Panc1 (cell line): ENCODE results near the gene KLHDC3. TPM values are rescaled to one million over a fixed set of nuclear protein-coding genes. Genes with fewer than 3 reads are reported as not detected.

Experiments
- ATAC-seq: fragments of 200-7000 bp; cut with Tn5 transposase; 2 replicates; pipeline ENCODE4 v1.9.1; 2020; ENCODE audit warnings: mild to moderate bottlenecking, moderate library complexity
- BruUV-seq: library from RNA; stranded (reverse); fragments of 400-500 nt; replicated peaks from 2 replicates; lab custom pipeline; 2021; lab: Mats Ljungman, UMichigan
- CTCF ChIA-PET: fragments of 300-600 bp; sonication (Branson Sonifier 250); formaldehyde crosslinking; loops from one replicate; lab custom pipeline; 2022; ENCODE audit warnings: antibody characterized with exemption; lab: Charles Lee
- POLR2A ChIA-PET: fragments of 300-600 bp; sonication (Branson Sonifier 250); formaldehyde crosslinking; loops from one replicate; lab custom pipeline; 2022; ENCODE audit warnings: antibody characterized with exemption; lab: Charles Lee
- DNase-seq: peaks from one replicate; pipeline ENCODE4 v3.0.0-alpha.2; 2010; ENCODE audit warnings: low read depth, low spot score
- H3K27ac ChIP-seq: 2 replicates; pipeline ENCODE4 v1.5.1; 2011; ENCODE audit warnings: mild to moderate bottlenecking, low read length, inconsistent platforms
- H3K27me3 ChIP-seq: fragments of 200-500 bp; sonication (Bioruptor generic); 2 replicates; pipeline ENCODE4 v1.6.0; 2014; ENCODE audit warnings: low read length, inconsistent platforms; ENCODE audit not compliant: control insufficient read depth, insufficient read depth
- H3K36me3 ChIP-seq: fragments of 200-500 bp; sonication (Bioruptor generic); 2 replicates; pipeline ENCODE4 v1.5.1; 2014; ENCODE audit warnings: inconsistent platforms, mild to moderate bottlenecking, low read length, moderate library complexity; ENCODE audit not compliant: control insufficient read depth, insufficient read depth
- H3K4me1 ChIP-seq: 2 replicates; pipeline ENCODE4 v1.5.1; 2011; ENCODE audit warnings: inconsistent platforms, mild to moderate bottlenecking, low read length, moderate library complexity; ENCODE audit not compliant: control insufficient read depth, insufficient read depth
- H3K4me3 ChIP-seq, 2 experiments: 2 replicates each; pipeline ENCODE4 v1.5.1; 2011 to 2012; ENCODE audit warnings: low read depth in 2 of 2, low read length in 2 of 2, mild to moderate bottlenecking in 2 of 2, inconsistent platforms in 1 of 2, moderate library complexity in 1 of 2
- H3K9me3 ChIP-seq: fragments of 200-500 bp; sonication (Bioruptor generic); 2 replicates; pipeline ENCODE4 v1.5.1; 2014; ENCODE audit warnings: low read depth, mild to moderate bottlenecking, inconsistent platforms, low read length, moderate library complexity; ENCODE audit not compliant: control insufficient read depth, insufficient read depth
- CTCF ChIP-seq: fragments of 450-650 bp; IDR thresholded peaks from 2 replicates; pipeline ENCODE4 v1.5.1; 2017; ENCODE audit warnings: mild to moderate bottlenecking
- POLR2AphosphoS5 ChIP-seq: IDR thresholded peaks from 2 replicates; pipeline ENCODE4 v1.6.1; 2012; ENCODE audit warnings: mild to moderate bottlenecking, low read depth, low read length, moderate library complexity
- REST ChIP-seq, 2 experiments: IDR thresholded peaks; 2 replicates each; pipeline ENCODE4 v1.6.1; 2011 to 2012; ENCODE audit warnings: low read depth in 2 of 2, control low read depth in 1 of 2, low read length in 1 of 2, mild to moderate bottlenecking in 1 of 2, moderate library complexity in 1 of 2; ENCODE audit not compliant: insufficient read depth in 1 of 2
- SIN3A ChIP-seq: IDR thresholded peaks from 2 replicates; pipeline ENCODE4 v1.6.1; 2012; ENCODE audit warnings: low read depth, mild to moderate bottlenecking, low read length, moderate library complexity, borderline replicate concordance; ENCODE audit not compliant: insufficient read depth
- TCF7L2 ChIP-seq: IDR thresholded peaks from 2 replicates; pipeline ENCODE4 v1.6.1; 2011; ENCODE audit warnings: mild to moderate bottlenecking, low read depth, low read length, inconsistent platforms
- in situ Hi-C: cut with HindIII; loops from 2 replicates; pipeline ENCODE4 v1.10.0; 2016; ENCODE audit warnings: low sequenced_read_pairs, low pct_unique_long_range_greater_than_20kb
- intact Hi-C: fragments of 100-400 bp; cut with micrococcal nuclease; formaldehyde crosslinking; loops from one replicate; pipeline ENCODE4 v1.10.0; 2022; ENCODE audit not compliant: unreplicated experiment
- total RNA-seq: library from RNA; stranded (reverse); gene quantifications from one replicate; pipeline ENCODE4 v1.2.1, GENCODE V29; 2021; ENCODE audit not compliant: unreplicated experiment

Gene KLHDC3
- total RNA-seq, 1 experiment from 2014 or later, result 60.9 TPM

DNA sequence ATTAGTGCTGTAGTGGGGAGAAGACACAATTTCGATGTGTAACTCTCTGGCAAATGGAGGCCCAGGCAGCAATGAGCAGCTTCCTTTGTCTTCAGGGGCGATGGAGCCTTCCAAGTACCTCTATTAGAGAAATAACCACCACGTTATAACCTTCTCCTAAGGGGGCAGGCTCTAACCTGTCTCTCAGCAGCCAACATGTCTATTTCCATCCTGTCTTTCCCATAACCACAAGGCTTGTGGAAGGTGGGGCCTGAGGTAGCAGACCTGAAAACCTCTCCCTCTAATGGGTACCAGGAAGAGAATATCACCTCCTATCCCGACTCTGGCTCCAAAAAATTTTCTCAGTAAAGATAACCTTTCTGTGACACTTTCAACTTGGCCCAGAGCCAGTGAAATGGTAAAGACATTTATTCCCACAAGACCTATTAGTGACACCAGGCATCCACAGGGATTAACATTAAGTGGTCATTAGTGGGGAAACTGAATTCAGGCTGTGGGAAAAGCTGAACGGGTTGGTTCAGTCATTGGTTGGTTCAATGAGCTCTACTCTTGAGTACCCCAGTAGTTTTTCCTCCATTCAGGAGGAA is 39.0 kb upstream of the KLHDC3 start:
- intact Hi-C loops, result no loop called here
- TF ChIP-seq POLR2AphosphoS5, result no peak
- TF ChIP-seq REST (IDR thresholded peaks at IDR 0.05; ENCODE audit: insufficient read depth in 1 of 2, low read depth in 2 of 2, low read length in 1 of 2), result no peak
- no peak for TF ChIP-seq CTCF
- TF ChIP-seq TCF7L2, result no peak
- TF ChIP-seq SIN3A, result no peak
- Histone ChIP-seq H3K27ac (no peak overlapping the region), H3K9me3 (no peaks in the 10 kb centered on the region), H3K36me3 (no peaks in the 10 kb centered on the region), H3K27me3 (no peaks in the 10 kb centered on the region), H3K4me1 (peaks cover 19% of the 10 kb centered on the region), H3K4me3 (no peak overlapping the region)
- DNase-seq, result no peak
- in situ Hi-C loops, result no loop called here
- ChIA-PET POLR2A (interaction anchor here (0.6 to 0.9 kb wide), 3 partner anchors 10 to 61 kb away, joined by 3 to 5 read pairs (median 3); no protein-coding TSS in a partner anchor), CTCF (no interaction called here)
- ATAC-seq, result no peak
- no TSS peak for BruUV-seq

- in situ Hi-C loops, result no loop called here
- no peak for TF ChIP-seq CTCF
- no peak for TF ChIP-seq SIN3A
- no peak for TF ChIP-seq POLR2AphosphoS5
- TF ChIP-seq REST (IDR thresholded peaks at IDR 0.05; ENCODE audit: insufficient read depth in 1 of 2, low read depth in 2 of 2, low read length in 1 of 2), result no peak
- TF ChIP-seq TCF7L2, result no peak
- ChIA-PET POLR2A (interaction anchor here (0.6 to 0.7 kb wide), 4 partner anchors 21 to 1217 kb away, joined by 3 to 8 read pairs (median 4); partner anchors contain the start of gene KLHDC3), CTCF (no interaction called here)
- H3K27me3 ChIP-seq, result no peaks in the 10 kb centered on the region
- H3K27ac ChIP-seq, result peak overlapping the region; percentile 88
- peak overlapping the region; percentile 72 to 81 for H3K4me3 ChIP-seq
- ATAC-seq, result peak; percentile 28
- no peaks in the 10 kb centered on the region for H3K9me3 ChIP-seq
- BruUV-seq, result no TSS peak
- no peaks in the 10 kb centered on the region for H3K36me3 ChIP-seq
- intact Hi-C loops, result no loop called here
- peaks cover 13% of the 10 kb centered on the region; the same call in 1 of the 2 replicates for H3K4me1 ChIP-seq
- DNase-seq, result no peak
Observed at GRCh38 chr6:42978487-42978838, 35.6 kb upstream of the KLHDC3 start.
